IMR-90 (cell line): ENCODE data around the gene FSTL3. TPM values are rescaled to one million over a fixed set of nuclear protein-coding genes. Genes with fewer than 3 reads are reported as not detected.

Experiments used
- ATAC-seq: fragments of 200-7000 bp; cut with Tn5 transposase; 2 replicates; pipeline ENCODE4 v1.9.1; 2020; ENCODE audit warnings: low read depth, mild to moderate bottlenecking, moderate library complexity
- BruUV-seq: library from RNA; stranded (reverse); fragments of 400-500 nt; replicated peaks from 2 replicates; lab custom pipeline; 2021; lab: Mats Ljungman, UMichigan
- CTCF ChIA-PET: fragments of 300-600 bp; formaldehyde crosslinking; extraction: SDS; loops from one replicate; lab custom pipeline; 2021; ENCODE audit warnings: antibody characterized with exemption; lab: Yijun Ruan, JAX
- POLR2A ChIA-PET: fragments of 300-600 bp; sonication (Branson Sonifier 250); formaldehyde crosslinking; loops from one replicate; lab custom pipeline; 2022; ENCODE audit warnings: antibody characterized with exemption; ENCODE audit not compliant: unreplicated experiment; lab: Charles Lee
- DNase-seq: peaks from one replicate; pipeline ENCODE4 v3.0.0; 2013
- H2AFZ ChIP-seq: replicated peaks from 2 replicates; pipeline ENCODE3; 2013; ENCODE audit warnings: low read length, mild to moderate bottlenecking; ENCODE audit not compliant: poor library complexity
- H2AK5ac ChIP-seq: 2 replicates; pipeline ENCODE4 v1.6.1; 2013; ENCODE audit warnings: low read depth, low read length, inconsistent platforms
- H2AK9ac ChIP-seq: replicated peaks from 2 replicates; pipeline ENCODE3; 2013; ENCODE audit warnings: mild to moderate bottlenecking, low read depth, low read length, moderate library complexity; ENCODE audit not compliant: poor library complexity
- H2BK120ac ChIP-seq: 2 replicates; pipeline ENCODE4 v1.6.1; 2013; ENCODE audit warnings: low read depth, low read length, inconsistent platforms
- H2BK15ac ChIP-seq: 3 replicates; pipeline ENCODE4 v1.6.1; 2013; ENCODE audit warnings: low read depth, low read length, inconsistent platforms
- H2BK20ac ChIP-seq: 2 replicates; pipeline ENCODE4 v1.6.1; 2013; ENCODE audit warnings: low read depth, mild to moderate bottlenecking, inconsistent platforms, low read length, moderate library complexity
- H2BK5ac ChIP-seq: 2 replicates; pipeline ENCODE4 v1.6.1; 2013; ENCODE audit warnings: mild to moderate bottlenecking, low read depth, low read length, inconsistent platforms; ENCODE audit not compliant: poor library complexity, severe bottlenecking
- H3K14ac ChIP-seq: replicated peaks from 2 replicates; pipeline ENCODE4 v1.6.1; 2013; ENCODE audit warnings: low read depth, low read length, inconsistent platforms
- H3K18ac ChIP-seq: 2 replicates; pipeline ENCODE4 v1.6.1; 2013; ENCODE audit warnings: low read depth, low read length, control low read depth
- H3K23ac ChIP-seq: 2 replicates; pipeline ENCODE4 v1.6.1; 2013; ENCODE audit warnings: low read depth, low read length, inconsistent platforms
- H3K27ac ChIP-seq: 2 replicates; pipeline ENCODE4 v1.5.1; 2013; ENCODE audit warnings: mild to moderate bottlenecking, control low read depth, low read length; ENCODE audit not compliant: insufficient read depth
- H3K27me3 ChIP-seq: 2 replicates; pipeline ENCODE4 v1.6.1; 2013; ENCODE audit warnings: low read length; ENCODE audit not compliant: control insufficient read depth, insufficient read depth
- H3K36me3 ChIP-seq: 2 replicates; pipeline ENCODE4 v1.6.1; 2013; ENCODE audit warnings: low read length, mixed read lengths; ENCODE audit not compliant: control insufficient read depth, insufficient read depth
- H3K4ac ChIP-seq: 2 replicates; pipeline ENCODE4 v1.6.1; 2013; ENCODE audit warnings: low read depth, low read length, inconsistent platforms
- H3K4me1 ChIP-seq: 2 replicates; pipeline ENCODE4 v1.6.1; 2013; ENCODE audit warnings: low read length, mixed read lengths; ENCODE audit not compliant: control insufficient read depth, insufficient read depth
- H3K4me2 ChIP-seq: 2 replicates; pipeline ENCODE4 v1.6.1; 2013; ENCODE audit warnings: low read depth, mild to moderate bottlenecking, control low read depth, low read length, moderate library complexity
- H3K4me3 ChIP-seq: 2 replicates; pipeline ENCODE4 v1.5.1; 2013; ENCODE audit warnings: low read depth, mild to moderate bottlenecking, control low read depth, low read length, moderate library complexity; ENCODE audit not compliant: insufficient read depth
- H3K56ac ChIP-seq: 2 replicates; pipeline ENCODE4 v1.6.1; 2013; ENCODE audit warnings: low read length, inconsistent platforms; ENCODE audit not compliant: insufficient read depth; ENCODE audit errors: extremely low read depth
- H3K79me1 ChIP-seq, 2 experiments: 2 replicates each; pipeline ENCODE4 v1.6.1; 2013; ENCODE audit warnings: low read length in 2 of 2, inconsistent platforms in 1 of 2, low read depth in 1 of 2
- H3K9ac ChIP-seq: 2 replicates; pipeline ENCODE4 v1.6.1; 2013; ENCODE audit warnings: low read depth, low read length, control low read depth
- H3K9me1 ChIP-seq: 2 replicates; pipeline ENCODE4 v1.6.1; 2013; ENCODE audit warnings: low read length, inconsistent platforms; ENCODE audit not compliant: insufficient read depth
- H3K9me3 ChIP-seq: 2 replicates; pipeline ENCODE4 v1.6.1; 2013; ENCODE audit warnings: low read length; ENCODE audit not compliant: control insufficient read depth, insufficient read depth
- H4K20me1 ChIP-seq: 2 replicates; pipeline ENCODE4 v1.6.1; 2013; ENCODE audit warnings: low read length, inconsistent platforms; ENCODE audit not compliant: insufficient read depth
- H4K5ac ChIP-seq: 2 replicates; pipeline ENCODE4 v1.6.1; 2013; ENCODE audit warnings: mild to moderate bottlenecking, low read depth, low read length, control low read depth
- H4K8ac ChIP-seq, 2 experiments: 2 replicates each; pipeline ENCODE4 v1.6.1; 2013; ENCODE audit warnings: low read depth in 2 of 2, low read length in 2 of 2, control low read depth in 1 of 2, inconsistent platforms in 1 of 2
- H4K91ac ChIP-seq: 2 replicates; pipeline ENCODE4 v1.6.1; 2013; ENCODE audit warnings: low read depth, low read length, inconsistent platforms; ENCODE audit not compliant: insufficient read depth
- MAZ ChIP-seq: IDR thresholded peaks from 2 replicates; pipeline ENCODE4 v1.6.1; 2012; ENCODE audit warnings: low read depth, mild to moderate bottlenecking, low read length, improper control_type of control experiment, moderate library complexity, borderline replicate concordance
- WGBS, 2 experiments: methylation state at CpG; one replicate each; pipeline versions ENCODE4 v1.1.5 to v1.1.7; 2013; ENCODE audit warnings: missing lambda C conversion rate in 2 of 2; ENCODE audit not compliant: insufficient read length in 1 of 2; ENCODE audit errors: extremely low coverage in 2 of 2; 5-methylcytosine and 5-hydroxymethylcytosine counted together
- dilution Hi-C: fragments of 300-500 bp; cut with HindIII; formaldehyde crosslinking; loops from one replicate; pipeline ENCODE4 v1.14.3; 2018; ENCODE audit warnings: low sequenced_read_pairs; ENCODE audit not compliant: unreplicated experiment
- in situ Hi-C: fragments of 300-500 bp; cut with MboI; formaldehyde crosslinking; loops from 3 replicates; pipeline ENCODE4 v1.14.3; 2019; ENCODE audit warnings: low sequenced_read_pairs, inconsistent platforms, mixed read lengths
- intact Hi-C: fragments of 100-400 bp; cut with micrococcal nuclease; formaldehyde crosslinking; loops from 2 replicates; pipeline ENCODE4 v1.10.0; 2022
- polyA plus RNA-seq, 3 experiments: library from polyadenylated mRNA; depleted of rRNA; stranded (reverse); fragments of >200 nt; gene quantifications; 2 replicates each; pipeline ENCODE4 v1.2.3, GENCODE V29; 2012; ENCODE audit warnings: low replicate concordance in 1 of 3
- total RNA-seq: library from RNA; depleted of rRNA; stranded (reverse); fragments of >200 nt; gene quantifications from 2 replicates; pipeline ENCODE4 v1.2.3, GENCODE V29; 2012
- TF ChIP-seq, protein P1 (sequence below): conservative IDR thresholded peaks from 2 replicates; pipeline ENCODE4 v1.5.1; 2012; ENCODE audit warnings: mild to moderate bottlenecking, low read depth, low read length, improper control_type of control experiment

FSTL3 gene
- total and polyA plus RNA-seq, 2 of the 4 experiments (the other 2 are of a cell fraction), result 32.3 to 76.9 TPM

GRCh38 chr19:709196-709964, 33.2 kb downstream of the FSTL3 start:
- BruUV-seq, result no TSS peak
- peak overlapping the region; percentile 70 for H3K9ac ChIP-seq

More at GRCh38 chr19:709196-709964, 33.2 kb downstream of the FSTL3 start:
- Histone ChIP-seq H3K14ac (no peak overlapping the region), H3K4me2 (peak overlapping the region; percentile 68), H4K5ac (no peak overlapping the region), H2AFZ (peak overlapping the region; percentile 70), H3K23ac (no peak overlapping the region), H4K91ac (no peak overlapping the region), H2BK120ac (no peak overlapping the region), H2BK5ac (no peak overlapping the region), H3K36me3 (no peaks in the 10 kb centered on the region), H3K18ac (no peak overlapping the region), H3K4me3 (peak overlapping the region; percentile 95), H3K9me3 (no peaks in the 10 kb centered on the region), H3K56ac (no peak overlapping the region), H3K9me1 (no peaks in the 10 kb centered on the region), H2BK15ac (no peak overlapping the region), H3K4me1 (peaks cover 8% of the 10 kb centered on the region; the same call in 1 of the 2 replicates), H2AK9ac (peak overlapping the region; percentile 65), H3K27ac (no peak overlapping the region; the same call in 1 of the 2 replicates), H4K20me1 (no peaks in the 10 kb centered on the region; the same call in 1 of the 2 replicates), H4K8ac (no peak overlapping the region), H3K79me1 (no peaks in the 10 kb centered on the region), H3K4ac (no peak overlapping the region), H2AK5ac (no peak overlapping the region), H2BK20ac (no peak overlapping the region), H3K27me3 (no peaks in the 10 kb centered on the region; the same call in 1 of the 2 replicates)
- ChIA-PET POLR2A (no interaction called here), CTCF (no interaction called here)
- ATAC-seq (peak; percentile 41), DNase-seq (no peak)
- dilution Hi-C loops (no loop called here), intact Hi-C loops (no loop called here), in situ Hi-C loops (no loop called here)
- 1% methylated on average over 37 of the region's 78 CpGs; no CpG with 5 or more reads in 1 of the 2 experiments for WGBS, 2 experiments
- TF ChIP-seq, protein P1, sequence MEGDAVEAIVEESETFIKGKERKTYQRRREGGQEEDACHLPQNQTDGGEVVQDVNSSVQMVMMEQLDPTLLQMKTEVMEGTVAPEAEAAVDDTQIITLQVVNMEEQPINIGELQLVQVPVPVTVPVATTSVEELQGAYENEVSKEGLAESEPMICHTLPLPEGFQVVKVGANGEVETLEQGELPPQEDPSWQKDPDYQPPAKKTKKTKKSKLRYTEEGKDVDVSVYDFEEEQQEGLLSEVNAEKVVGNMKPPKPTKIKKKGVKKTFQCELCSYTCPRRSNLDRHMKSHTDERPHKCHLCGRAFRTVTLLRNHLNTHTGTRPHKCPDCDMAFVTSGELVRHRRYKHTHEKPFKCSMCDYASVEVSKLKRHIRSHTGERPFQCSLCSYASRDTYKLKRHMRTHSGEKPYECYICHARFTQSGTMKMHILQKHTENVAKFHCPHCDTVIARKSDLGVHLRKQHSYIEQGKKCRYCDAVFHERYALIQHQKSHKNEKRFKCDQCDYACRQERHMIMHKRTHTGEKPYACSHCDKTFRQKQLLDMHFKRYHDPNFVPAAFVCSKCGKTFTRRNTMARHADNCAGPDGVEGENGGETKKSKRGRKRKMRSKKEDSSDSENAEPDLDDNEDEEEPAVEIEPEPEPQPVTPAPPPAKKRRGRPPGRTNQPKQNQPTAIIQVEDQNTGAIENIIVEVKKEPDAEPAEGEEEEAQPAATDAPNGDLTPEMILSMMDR, result no peak
- peak; percentile 69; the same call in 1 of the 2 replicates for TF ChIP-seq MAZ
